GM21360 (cell line): ENCODE measurements around the gene NXF1.

ENCODE experiments used
- ATAC-seq: cut with Tn5 transposase; IDR thresholded peaks from one replicate; pipeline ENCODE4 v1.9.1; 2021; ENCODE audit warnings: mild to moderate bottlenecking, moderate library complexity; ENCODE audit not compliant: unreplicated experiment

Gene NXF1

DNA sequence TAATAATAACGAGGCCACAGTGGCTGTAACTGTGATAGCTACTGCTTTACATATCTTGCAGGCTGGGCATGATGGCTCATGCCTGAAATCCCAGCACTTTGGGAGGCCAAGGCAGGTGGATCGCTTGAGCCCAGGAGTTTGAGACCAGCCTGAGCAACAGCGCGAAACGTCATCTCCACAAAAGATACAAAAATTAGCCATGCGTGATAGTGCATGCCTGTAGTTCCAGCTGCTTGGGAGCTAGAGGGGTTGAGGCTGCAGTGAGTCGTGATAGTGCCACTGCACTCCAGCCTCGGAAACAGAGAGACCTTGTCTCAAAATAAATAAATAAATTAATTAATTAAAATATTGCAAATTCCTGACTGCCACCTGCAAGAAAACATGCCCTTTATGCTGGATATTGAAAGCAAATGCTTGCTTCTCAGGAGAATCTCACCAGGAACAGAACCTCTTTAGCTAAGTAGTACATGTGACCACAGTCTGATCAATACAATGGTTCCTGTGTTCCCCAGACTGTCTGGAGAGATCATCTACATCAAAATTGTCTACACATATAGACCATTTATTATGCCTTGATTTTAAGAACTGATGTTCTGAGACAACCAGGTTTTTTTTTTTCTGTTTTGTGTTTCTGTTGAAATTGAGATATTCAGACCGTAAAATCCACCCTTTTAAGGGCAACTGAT, 57.6 kb downstream of the NXF1 start:
- ATAC-seq, result no peak
